ELF-1 (cell line): ENCODE data around the gene AP1S1.

Source experiments
- DNase-seq: peaks from one replicate; pipeline ENCODE4 v3.0.0-alpha.2; 2016; ENCODE audit warnings: low read depth, low spot score

Gene AP1S1

DNA sequence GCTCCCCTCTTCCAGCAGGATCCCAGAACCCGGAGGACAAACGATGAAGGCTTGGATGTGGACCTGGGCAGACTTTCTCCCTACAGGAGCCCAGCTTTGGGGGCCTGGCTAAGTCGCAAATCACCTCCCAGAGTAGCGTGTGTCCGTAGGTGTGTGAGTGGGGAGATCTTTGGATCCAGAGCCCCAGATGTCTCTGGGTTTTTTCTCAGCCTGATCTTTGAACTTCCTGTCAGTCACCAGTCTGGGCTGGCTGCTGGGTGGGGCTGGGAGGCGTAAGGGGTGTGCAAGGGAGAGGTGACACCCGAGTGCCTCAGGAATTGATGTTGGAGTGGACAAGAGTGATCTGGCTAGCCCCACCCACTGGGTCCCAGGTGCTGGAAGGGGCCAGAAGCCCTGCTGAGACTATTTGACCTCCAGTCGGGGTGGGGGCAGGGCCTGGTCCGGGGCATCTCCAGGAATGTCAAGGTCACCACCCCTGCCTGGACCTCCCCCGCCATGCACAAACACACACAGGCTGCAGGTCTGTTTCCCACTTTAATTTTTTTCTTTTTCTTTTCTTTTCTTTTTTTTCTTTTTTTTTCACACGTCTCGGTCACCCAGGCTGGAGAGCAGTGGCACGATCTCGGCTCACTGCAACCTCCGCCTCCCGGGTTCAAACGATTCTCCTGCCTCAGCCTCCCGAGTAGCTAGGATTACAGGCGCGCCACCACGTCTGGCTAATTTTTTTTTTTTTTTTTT is 46.8 kb downstream of the AP1S1 start, which contains the start of gene MOGAT3:
Gene MOGAT3 (minus strand): TSS at position 175 of the 738 bp plus-strand sequence. CDS start 182 bp downstream, outside the sequence.
- DNase-seq, result peak; percentile 30

DNA sequence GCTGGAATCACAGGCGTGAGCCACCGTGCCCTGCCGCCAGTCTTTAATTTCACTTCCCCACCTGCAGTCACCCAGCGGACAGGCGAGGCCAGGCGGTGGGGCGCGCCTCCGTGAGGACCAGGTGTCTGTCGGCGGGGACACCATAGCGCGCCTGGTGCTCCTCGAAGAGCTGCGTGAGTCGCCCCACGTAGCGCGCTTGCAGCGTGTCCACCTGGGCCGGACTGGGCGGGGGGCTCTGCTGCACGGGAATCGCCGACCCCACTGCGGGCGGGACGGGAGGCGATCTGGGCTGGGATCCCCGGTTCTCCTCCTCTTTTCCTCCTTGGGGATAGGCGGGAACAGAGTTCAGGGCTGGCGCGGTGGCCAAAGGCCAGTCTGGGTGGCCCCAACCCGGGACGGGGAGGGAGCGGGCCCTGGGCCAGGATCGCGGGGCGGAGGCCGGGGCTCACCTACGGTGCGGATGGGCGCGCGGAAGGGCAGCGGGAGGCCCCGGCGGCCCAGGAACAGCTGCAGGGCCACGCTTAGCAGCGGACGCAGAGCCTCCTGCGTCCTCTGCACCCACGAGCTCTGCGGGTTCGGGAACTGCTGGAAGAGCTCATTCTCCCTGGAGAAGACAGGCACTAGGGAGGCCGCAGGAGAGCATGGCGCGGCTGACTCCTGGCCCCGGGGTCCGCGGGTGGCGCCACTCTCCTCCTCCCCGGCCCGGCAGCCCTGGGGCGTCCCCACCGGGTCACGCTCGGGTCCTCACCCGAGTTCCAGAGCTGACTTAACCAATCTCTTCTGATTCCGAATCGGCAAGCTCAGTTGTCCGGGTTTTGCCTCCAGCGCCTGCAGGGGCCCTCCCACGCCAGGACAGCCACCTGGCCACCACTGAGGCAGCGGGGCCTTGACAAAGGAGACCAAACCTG is 47.7 kb downstream of the AP1S1 start:
- DNase-seq, result peak; percentile 41

DNA sequence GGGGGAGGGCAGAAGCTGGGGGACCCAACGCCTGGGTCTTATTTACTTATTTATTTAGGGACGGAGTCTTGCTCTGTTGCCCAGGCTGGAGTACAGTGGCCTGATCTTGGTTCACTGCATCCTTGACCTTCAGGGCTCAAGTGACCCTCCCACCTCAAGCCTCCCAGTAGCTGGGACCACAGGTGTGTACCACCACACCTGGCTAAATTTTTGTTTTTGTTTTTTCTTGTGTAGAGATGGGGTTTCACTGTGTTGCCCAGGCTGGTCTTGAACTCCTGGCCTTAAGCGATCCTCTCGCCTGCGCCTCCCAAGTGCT is 48.3 kb downstream of the AP1S1 start:
- no peak for DNase-seq

DNA sequence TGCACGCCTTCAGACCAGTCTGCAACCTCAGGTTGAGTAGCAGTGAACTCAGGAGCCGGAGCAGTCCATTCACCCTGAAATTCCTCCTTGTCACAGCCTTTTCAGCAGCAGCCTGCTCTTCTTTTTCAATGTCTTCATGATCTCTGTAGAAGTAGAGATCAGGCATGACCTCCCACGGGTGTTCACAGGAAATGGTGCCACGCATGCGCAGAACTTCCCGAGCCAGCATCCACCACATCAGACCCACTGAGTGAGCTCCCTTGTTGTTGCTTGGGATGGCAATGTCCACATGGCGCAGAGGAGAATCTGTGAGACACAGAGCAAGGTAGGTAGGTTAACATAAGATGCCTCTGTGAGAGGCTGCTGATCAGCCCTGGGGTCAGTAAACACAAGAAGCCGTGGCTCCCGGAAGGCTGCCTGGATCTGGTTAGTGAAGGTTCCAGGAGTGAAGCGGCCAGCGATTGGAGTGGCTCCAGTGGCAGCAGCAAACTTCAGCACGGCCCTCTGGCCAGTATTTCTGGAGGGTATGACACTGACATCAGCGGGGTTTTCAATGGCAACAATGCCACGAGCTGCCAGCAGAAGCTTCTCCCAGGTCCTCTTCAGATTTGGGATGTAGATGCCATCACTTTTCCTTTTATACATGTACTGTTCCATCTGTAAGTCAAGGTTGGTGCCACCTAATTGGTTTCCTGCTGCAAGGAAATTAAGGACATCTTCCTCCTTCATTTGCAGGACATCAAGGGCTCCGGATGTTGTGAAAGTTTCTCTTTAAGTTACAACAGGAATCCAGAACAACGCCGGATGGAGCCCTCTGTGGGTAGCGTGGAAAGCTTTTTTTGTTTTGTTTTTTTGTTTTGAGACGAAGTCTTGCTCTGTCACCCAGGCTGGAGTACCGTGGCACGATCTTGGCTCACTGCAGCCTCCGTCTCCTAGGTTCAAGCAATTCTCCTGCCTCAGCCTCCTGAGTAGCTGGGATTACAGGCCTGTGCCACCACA is 49.8 kb downstream of the AP1S1 start:
- peak; percentile 78 for DNase-seq

DNA sequence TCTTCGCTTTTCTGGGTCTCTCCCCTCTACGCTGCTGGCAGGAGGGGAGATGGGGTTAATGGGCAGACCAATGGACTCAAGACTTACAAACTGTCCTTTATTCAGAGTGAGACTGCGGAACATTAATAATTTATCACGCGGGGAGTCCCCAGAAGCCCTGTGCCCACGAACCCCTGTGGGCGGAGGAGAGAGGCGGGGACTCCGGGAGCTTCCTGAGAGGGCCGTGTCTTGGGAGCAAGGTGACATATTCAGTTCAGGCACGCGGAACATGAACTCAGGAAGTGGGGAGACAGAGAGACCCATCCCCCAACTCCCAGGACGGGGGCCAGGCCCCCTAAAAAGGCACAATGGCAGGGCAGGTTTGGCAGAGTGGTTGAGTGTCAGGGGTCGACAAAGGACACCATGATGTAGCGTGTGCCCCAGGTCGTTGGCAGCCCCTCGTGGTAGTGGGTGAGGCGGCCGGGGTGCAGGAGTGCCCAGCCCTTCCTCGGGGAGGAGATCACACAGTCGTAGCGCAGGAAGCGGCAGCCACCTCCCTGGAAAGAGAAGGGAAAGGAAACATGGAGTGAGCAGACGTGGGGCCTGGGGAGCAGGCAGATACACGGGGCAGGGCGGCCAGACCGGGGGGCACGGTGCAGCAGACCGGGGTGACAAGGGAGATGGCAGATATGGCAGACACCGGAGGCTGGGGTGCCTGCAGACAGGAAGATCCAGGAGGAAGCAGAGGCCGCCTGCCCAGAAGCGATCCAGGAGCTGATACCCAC is 51.8 kb downstream of the AP1S1 start:
- DNase-seq, result no peak

DNA sequence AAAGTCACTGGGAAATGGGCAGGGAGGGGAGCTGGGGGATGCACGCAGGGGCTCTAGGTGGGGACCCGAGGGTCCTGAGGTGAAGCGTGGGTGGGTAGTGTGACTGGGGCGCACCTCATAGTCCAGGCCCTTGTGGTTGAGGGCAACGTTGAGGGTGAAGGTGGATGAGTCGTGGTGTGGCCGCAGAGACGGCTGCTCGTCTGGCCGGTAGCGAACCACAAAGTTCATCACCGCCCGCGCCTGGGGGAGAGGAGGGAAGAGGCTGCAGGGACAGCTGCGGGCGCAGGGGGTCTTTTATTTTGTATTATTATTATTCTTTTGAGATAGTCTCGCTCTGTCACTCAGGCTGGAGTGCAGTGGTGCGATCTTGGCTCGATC is 52.4 kb downstream of the AP1S1 start:
- DNase-seq, result no peak

DNA sequence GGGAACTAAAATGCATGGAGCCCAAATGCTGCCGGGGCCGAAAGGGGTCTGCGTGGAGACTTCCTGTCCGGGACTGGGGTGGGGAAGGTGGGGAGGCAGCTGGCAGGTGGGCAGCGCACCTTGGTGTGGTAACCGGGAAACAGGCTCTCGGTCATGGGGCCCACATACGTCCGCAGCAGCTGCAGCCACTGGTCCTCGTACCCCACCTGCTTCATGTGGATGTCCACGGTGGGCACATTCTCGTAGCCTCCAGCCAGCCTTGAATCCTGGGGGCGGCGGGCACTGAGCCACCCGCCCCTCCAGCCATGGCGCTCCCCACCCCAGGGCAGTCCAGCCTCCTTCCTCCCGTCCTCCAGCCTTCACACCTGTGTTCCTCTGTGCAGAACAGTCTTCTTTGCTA is 53.2 kb downstream of the AP1S1 start:
- no peak for DNase-seq

DNA sequence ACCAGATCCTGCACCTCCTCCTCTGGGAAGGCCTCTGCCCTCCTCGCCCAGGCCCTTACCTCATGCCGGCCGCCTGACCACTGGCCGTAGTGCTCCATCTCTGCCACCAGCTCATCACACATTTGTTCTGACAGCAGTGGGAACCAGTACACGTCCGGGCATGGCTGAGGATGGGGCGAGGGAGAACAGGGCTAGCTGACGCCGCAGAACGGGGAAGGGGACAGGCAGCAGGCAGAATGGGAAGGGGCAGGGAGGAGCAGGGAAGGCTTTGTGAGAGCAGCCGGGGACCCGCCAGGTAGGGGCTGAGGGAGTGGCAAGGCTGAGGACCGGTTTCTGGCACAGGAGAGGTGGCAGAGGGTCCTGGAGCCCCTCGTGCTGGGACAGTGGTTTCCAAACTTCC is 54.5 kb downstream of the AP1S1 start:
- DNase-seq, result no peak

DNA sequence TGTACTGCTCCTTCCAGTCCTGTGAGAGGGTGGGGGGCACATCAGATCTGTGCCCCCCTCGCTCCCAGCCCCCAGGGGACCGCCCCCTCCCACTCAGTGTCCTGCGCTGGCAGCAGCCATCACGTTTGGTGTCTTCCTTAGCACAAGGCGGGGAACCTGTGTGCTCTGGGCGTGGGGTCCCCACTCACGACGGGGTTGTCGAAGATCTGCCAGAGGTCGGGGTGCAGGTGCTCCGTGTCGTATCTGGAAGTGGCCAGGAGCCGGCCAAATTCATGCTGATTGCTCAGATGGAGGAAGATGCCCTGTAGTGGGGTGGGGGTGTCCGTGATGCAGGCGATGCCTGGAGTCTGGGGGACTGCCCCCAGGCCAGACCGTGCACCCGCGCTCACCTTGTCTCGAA is 55.9 kb downstream of the AP1S1 start:
- no peak for DNase-seq
